ENCODE results near the gene TNFAIP6.

Gene TNFAIP6

GRCh38 chr2:151353995-151354394 is 3.4 kb upstream of the TNFAIP6 start:
- TF ChIP-seq CTCF (IDR thresholded peaks at IDR 0.05), result no peak

GRCh38 chr2:151354807-151355206 is 2.6 kb upstream of the TNFAIP6 start:
- no peak for TF ChIP-seq CTCF (IDR thresholded peaks at IDR 0.05)

GRCh38 chr2:151358166-151358970 is 976 bp downstream of the TNFAIP6 start:
- TF ChIP-seq CTCF (IDR thresholded peaks at IDR 0.05), result no peak

GRCh38 chr2:151359768-151360461 is 2.5 kb downstream of the TNFAIP6 start:
- no peak for TF ChIP-seq CTCF (IDR thresholded peaks at IDR 0.05)

- TF ChIP-seq CTCF (IDR thresholded peaks at IDR 0.05), result no peak
These were observed 4.4 kb downstream of the TNFAIP6 start for GRCh38 chr2:151361674-151362370.

- TF ChIP-seq CTCF (IDR thresholded peaks at IDR 0.05), result no peak
These were observed 6.3 kb downstream of the TNFAIP6 start for GRCh38 chr2:151363709-151364108.

- no peak for TF ChIP-seq CTCF (IDR thresholded peaks at IDR 0.05)
These were observed 10.2 kb downstream of the TNFAIP6 start for GRCh38 chr2:151367571-151367970.

Data from LNCAP (cell line).